PFSK-1 (cell line): ENCODE results near the gene KCNQ1.

Experiments
- FOXP2 ChIP-seq: optimal IDR thresholded peaks from 2 replicates; pipeline ENCODE3; 2011; ENCODE audit warnings: borderline replicate concordance, control low read depth, inconsistent platforms; ENCODE audit not compliant: insufficient read depth; ENCODE audit errors: extremely low read length, extremely low read depth
- POLR2AphosphoS5 ChIP-seq: IDR thresholded peaks from 2 replicates; pipeline ENCODE4 v1.6.1; 2012; ENCODE audit warnings: low read depth, mild to moderate bottlenecking, control low read depth, low read length, moderate library complexity
- SIN3A ChIP-seq: IDR thresholded peaks from 2 replicates; pipeline ENCODE4 v1.6.1; 2012; ENCODE audit warnings: mild to moderate bottlenecking, low read length, moderate library complexity, borderline replicate concordance; ENCODE audit not compliant: insufficient read depth
- TAF1 ChIP-seq: IDR thresholded peaks from 2 replicates; pipeline ENCODE4 v1.6.1; 2012; ENCODE audit warnings: low read length, control low read depth, borderline replicate concordance; ENCODE audit not compliant: insufficient read depth
- TF ChIP-seq, protein P1 (sequence below), 2 experiments: IDR thresholded peaks; 2 replicates each; pipeline versions ENCODE4 v1.6.1 to v1.8.0; 2011 to 2012; ENCODE audit warnings: low read depth in 2 of 2, low read length in 2 of 2, control low read depth in 1 of 2, inconsistent platforms in 1 of 2, mild to moderate bottlenecking in 1 of 2, moderate library complexity in 1 of 2; ENCODE audit not compliant: insufficient read depth in 1 of 2

KCNQ1 gene

DNA sequence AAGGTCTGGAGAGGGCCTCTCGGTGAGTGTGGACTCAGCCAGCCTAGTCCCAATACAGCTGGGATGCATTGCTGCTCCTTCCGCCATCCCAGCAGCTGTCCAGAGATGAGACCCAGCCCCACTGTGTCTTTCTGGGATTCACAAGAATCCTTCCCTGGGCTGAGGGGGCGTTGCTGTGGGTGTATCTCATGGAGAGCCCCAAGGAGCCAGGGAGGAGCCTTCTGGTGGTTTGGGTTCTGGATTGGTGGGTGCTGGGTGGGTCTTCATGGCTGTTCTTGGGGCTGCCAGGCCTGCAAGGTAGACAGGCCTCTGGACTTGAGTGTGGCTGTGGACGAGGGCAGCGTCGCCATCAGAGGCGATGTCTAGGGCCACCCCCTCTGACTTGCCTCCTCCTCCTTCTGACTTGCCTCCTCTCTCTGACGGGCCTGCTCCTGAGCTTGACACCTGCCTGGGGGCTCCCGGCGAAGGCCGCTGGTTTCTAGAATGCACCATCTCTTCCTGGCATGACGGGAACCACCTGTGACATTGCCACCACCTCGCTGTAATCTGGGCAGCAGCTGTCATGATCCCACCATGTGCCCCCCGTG is 17.2 kb downstream of the KCNQ1 start:
- TF ChIP-seq SIN3A = no peak
- TF ChIP-seq, protein P1, sequence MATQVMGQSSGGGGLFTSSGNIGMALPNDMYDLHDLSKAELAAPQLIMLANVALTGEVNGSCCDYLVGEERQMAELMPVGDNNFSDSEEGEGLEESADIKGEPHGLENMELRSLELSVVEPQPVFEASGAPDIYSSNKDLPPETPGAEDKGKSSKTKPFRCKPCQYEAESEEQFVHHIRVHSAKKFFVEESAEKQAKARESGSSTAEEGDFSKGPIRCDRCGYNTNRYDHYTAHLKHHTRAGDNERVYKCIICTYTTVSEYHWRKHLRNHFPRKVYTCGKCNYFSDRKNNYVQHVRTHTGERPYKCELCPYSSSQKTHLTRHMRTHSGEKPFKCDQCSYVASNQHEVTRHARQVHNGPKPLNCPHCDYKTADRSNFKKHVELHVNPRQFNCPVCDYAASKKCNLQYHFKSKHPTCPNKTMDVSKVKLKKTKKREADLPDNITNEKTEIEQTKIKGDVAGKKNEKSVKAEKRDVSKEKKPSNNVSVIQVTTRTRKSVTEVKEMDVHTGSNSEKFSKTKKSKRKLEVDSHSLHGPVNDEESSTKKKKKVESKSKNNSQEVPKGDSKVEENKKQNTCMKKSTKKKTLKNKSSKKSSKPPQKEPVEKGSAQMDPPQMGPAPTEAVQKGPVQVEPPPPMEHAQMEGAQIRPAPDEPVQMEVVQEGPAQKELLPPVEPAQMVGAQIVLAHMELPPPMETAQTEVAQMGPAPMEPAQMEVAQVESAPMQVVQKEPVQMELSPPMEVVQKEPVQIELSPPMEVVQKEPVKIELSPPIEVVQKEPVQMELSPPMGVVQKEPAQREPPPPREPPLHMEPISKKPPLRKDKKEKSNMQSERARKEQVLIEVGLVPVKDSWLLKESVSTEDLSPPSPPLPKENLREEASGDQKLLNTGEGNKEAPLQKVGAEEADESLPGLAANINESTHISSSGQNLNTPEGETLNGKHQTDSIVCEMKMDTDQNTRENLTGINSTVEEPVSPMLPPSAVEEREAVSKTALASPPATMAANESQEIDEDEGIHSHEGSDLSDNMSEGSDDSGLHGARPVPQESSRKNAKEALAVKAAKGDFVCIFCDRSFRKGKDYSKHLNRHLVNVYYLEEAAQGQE (IDR thresholded peaks at IDR 0.05; ENCODE audit: insufficient read depth in 1 of 2, low read depth in 2 of 2, low read length in 2 of 2) = no peak
- no peak for TF ChIP-seq FOXP2
- no peak for TF ChIP-seq TAF1
- no peak for TF ChIP-seq POLR2AphosphoS5

DNA sequence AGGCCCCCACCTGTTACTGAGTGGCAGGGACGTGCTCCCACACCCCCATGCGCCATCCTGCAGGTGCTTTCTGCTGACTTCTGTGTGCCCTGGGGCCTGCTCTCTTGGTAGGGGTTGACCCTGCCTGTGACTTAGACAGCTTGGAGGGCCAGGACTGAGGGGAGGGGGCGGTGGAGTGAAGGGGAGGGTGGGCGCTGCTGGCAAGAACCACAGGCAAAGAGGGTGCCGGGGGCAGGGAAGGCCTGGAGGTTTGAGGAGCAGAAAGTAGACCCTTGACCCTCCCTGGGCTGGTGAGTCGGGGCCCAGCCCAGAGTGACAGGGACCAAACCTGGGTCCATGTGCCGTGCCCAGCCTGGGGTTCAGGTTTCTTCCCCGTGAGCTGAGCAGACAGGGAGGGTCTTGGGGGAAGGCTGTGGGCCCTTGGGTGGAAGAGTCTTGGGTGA is 17.8 kb downstream of the KCNQ1 start:
- TF ChIP-seq SIN3A (no peak), POLR2AphosphoS5 (no peak), FOXP2 (no peak), TAF1 (no peak)
- TF ChIP-seq, protein P1 (IDR thresholded peaks at IDR 0.05; ENCODE audit: insufficient read depth in 1 of 2, low read depth in 2 of 2, low read length in 2 of 2) = no peak

- no peak for TF ChIP-seq FOXP2
- no peak for TF ChIP-seq POLR2AphosphoS5
- no peak for TF ChIP-seq SIN3A
- TF ChIP-seq, protein P1 (IDR thresholded peaks at IDR 0.05; ENCODE audit: insufficient read depth in 1 of 2, low read depth in 2 of 2, low read length in 2 of 2) = no peak
- no peak for TF ChIP-seq TAF1
Observed at GRCh38 chr11:2462986-2463765, 18.4 kb downstream of the KCNQ1 start.

GRCh38 chr11:2463766-2464277 is 19.0 kb downstream of the KCNQ1 start:
- TF ChIP-seq TAF1 (no peak), FOXP2 (no peak), SIN3A (no peak), POLR2AphosphoS5 (no peak)
- TF ChIP-seq, protein P1 (IDR thresholded peaks at IDR 0.05; ENCODE audit: insufficient read depth in 1 of 2, low read depth in 2 of 2, low read length in 2 of 2) = no peak
